ENCODE results near the gene LPAR2. TPM values are rescaled to one million over a fixed set of nuclear protein-coding genes. Genes with fewer than 3 reads are reported as not detected.

Gene LPAR2
- polyA plus RNA-seq, 1 donor (not counting 4 experiments of a cell fraction or from before 2014, with no cell fraction given): 7.3 TPM

DNA sequence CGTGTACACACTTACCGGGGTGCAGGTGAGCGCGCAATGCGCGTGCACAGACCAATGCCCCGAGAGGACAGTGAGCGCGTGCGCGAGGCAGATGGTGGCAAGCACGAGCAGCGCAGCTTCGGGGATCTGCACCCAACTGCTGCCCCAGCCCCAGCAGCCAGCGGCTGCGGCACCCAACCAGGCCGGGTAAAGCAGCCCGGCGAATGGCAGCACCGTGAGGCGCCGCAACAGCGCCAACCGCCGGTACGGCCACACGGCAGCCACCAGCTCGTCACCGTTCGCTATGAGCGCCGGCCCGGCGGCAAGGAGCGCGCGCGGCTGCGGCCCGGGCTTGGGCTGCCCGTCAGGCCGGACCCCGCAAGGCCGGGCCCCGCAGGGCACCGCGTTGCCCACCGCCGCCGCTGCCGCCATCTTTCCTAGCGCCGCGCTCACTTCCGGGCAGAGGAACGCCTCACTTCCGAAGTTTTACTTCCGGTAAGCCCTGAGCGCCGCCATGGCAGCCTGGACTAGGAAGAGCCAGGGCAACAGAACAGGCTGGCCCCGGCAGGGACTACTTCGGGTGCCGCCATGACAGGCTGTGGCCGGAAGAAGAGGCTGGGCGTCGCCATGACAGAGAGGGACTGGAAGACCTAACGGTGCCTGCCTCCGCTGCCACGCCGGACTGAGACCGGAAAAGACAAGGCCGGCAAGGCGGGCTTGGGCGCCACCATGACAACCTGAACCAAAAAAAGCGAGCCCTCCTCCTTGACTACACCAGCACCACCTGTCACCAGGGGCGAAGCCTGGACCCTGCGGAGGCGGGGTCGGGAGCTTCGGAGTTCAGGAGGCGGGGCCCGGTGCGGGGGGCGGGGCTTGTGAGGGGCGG, 35.5 kb upstream of the LPAR2 start, which contains the start of gene ATP13A1:
Gene ATP13A1, minus strand, starts transcription at position 421 of the 865 bp plus-strand sequence. Its CDS starts 10 bp downstream, at position 411.
- peaks cover 10 to 25% of the 10 kb centered on the region in 2 experiments for H3K36me3 ChIP-seq (ENCODE audit: control insufficient read depth in 2 of 2, extremely low read depth in 1 of 2, insufficient read depth in 2 of 2, low read length in 2 of 2)
- H3K9ac ChIP-seq (ENCODE audit: control insufficient read depth, extremely low read depth, insufficient read depth, low read length): peak within 1 kb of the TSS; percentile 86
- peak within 1 kb of the TSS; percentile 57 to 80 (median 79) for H3K4me3 ChIP-seq (ENCODE audit: control insufficient read depth in 2 of 3, extremely low read depth in 1 of 3, insufficient read depth in 2 of 3, low read depth in 1 of 3, low read length in 3 of 3)
- peak; percentile 44 for FAIRE-seq
- H3K27me3 ChIP-seq (ENCODE audit: control insufficient read depth, extremely low read depth, insufficient read depth, low read length): no peaks in the 10 kb centered on the region
- peak in 2 of 3 experiments; percentile 33 to 42 for TF ChIP-seq CTCF (optimal IDR thresholded peaks at IDR 0.05 in 1 of 3, IDR thresholded peaks at IDR 0.05 in 1 of 3, conservative IDR thresholded peaks at IDR 0.05 in 1 of 3; ENCODE audit: extremely low read depth in 1 of 3, insufficient read depth in 2 of 3, low read length in 3 of 3)
- TF ChIP-seq EZH2 (IDR thresholded peaks at IDR 0.05; ENCODE audit: low read length): no peak
- dilution Hi-C loops (cut with MboI; ENCODE audit: extremely low pct_ligation_motif_present, low sequenced_read_pairs): no loop called here
- peaks cover 35% of the 10 kb centered on the region for H3K79me2 ChIP-seq (ENCODE audit: control insufficient read depth, insufficient read depth, low read length)
- peak within 1 kb of the TSS; percentile 96 for H2AFZ ChIP-seq (ENCODE audit: control insufficient read depth, low read length)
- peaks cover 16% of the 10 kb centered on the region for H3K4me1 ChIP-seq (ENCODE audit: control insufficient read depth, extremely low read depth, insufficient read depth, low read length)
- H3K4me2 ChIP-seq (ENCODE audit: control insufficient read depth, extremely low read depth, insufficient read depth, low read depth, low read length): peak within 1 kb of the TSS; percentile 77
- DNase-seq (ENCODE audit: low read depth, low spot score): peak; percentile 69
- H4K20me1 ChIP-seq (ENCODE audit: control insufficient read depth, extremely low read depth, insufficient read depth, low read length): peaks cover 6% of the 10 kb centered on the region
- H3K27ac ChIP-seq (ENCODE audit: control insufficient read depth, insufficient read depth, low read length): peak within 1 kb of the TSS; percentile 85
- H3K9me1 ChIP-seq (ENCODE audit: control insufficient read depth, extremely low read depth, insufficient read depth, low read length): no peaks in the 10 kb centered on the region
- no peaks in the 10 kb centered on the region for H3K9me3 ChIP-seq (ENCODE audit: control insufficient read depth, low read depth, low read length)

DNA sequence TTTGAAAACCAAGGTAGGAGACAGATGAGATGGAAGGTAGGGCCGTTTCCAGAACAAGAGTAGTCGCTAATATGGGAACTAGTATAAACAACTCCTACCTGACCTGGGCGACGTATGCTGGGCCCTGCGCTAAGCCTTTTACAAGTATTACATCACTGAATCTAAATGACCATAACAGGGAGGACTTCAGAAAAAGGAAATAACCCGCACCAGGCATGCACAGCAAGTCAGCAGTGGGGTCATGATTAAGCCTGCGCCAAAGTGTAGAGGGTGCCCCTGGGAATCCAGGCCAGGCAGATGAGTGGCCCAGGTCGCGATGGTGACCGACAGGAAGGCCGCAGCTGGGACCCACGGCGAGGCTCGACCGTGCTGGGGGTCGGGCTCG, 34.8 kb upstream of the LPAR2 start:
- TF ChIP-seq EZH2 (IDR thresholded peaks at IDR 0.05; ENCODE audit: low read length) (no peak), CTCF (optimal IDR thresholded peaks at IDR 0.05 in 1 of 3, IDR thresholded peaks at IDR 0.05 in 1 of 3, conservative IDR thresholded peaks at IDR 0.05 in 1 of 3; ENCODE audit: extremely low read depth in 1 of 3, insufficient read depth in 2 of 3, low read length in 3 of 3) (no peak)
- Histone ChIP-seq H3K4me2 (ENCODE audit: control insufficient read depth, extremely low read depth, insufficient read depth, low read depth, low read length) (peak overlapping the region; percentile 77), H3K4me1 (ENCODE audit: control insufficient read depth, extremely low read depth, insufficient read depth, low read length) (peaks cover 16% of the 10 kb centered on the region), H3K27ac (ENCODE audit: control insufficient read depth, insufficient read depth, low read length) (peak overlapping the region; percentile 85), H3K9me1 (ENCODE audit: control insufficient read depth, extremely low read depth, insufficient read depth, low read length) (no peaks in the 10 kb centered on the region), H3K4me3 (ENCODE audit: control insufficient read depth in 2 of 3, extremely low read depth in 1 of 3, insufficient read depth in 2 of 3, low read depth in 1 of 3, low read length in 3 of 3) (peak overlapping the region; percentile 57 to 80 (median 79)), H3K79me2 (ENCODE audit: control insufficient read depth, insufficient read depth, low read length) (peaks cover 35% of the 10 kb centered on the region), H3K9ac (ENCODE audit: control insufficient read depth, extremely low read depth, insufficient read depth, low read length) (peak overlapping the region; percentile 86), H3K9me3 (ENCODE audit: control insufficient read depth, low read depth, low read length) (no peaks in the 10 kb centered on the region), H2AFZ (ENCODE audit: control insufficient read depth, low read length) (peak overlapping the region; percentile 96), H3K27me3 (ENCODE audit: control insufficient read depth, extremely low read depth, insufficient read depth, low read length) (no peaks in the 10 kb centered on the region), H3K36me3 (ENCODE audit: control insufficient read depth in 2 of 2, extremely low read depth in 1 of 2, insufficient read depth in 2 of 2, low read length in 2 of 2) (peaks cover 16 to 30% of the 10 kb centered on the region in 2 experiments), H4K20me1 (ENCODE audit: control insufficient read depth, extremely low read depth, insufficient read depth, low read length) (peaks cover 6% of the 10 kb centered on the region)
- DNase-seq (ENCODE audit: low read depth, low spot score): no peak
- dilution Hi-C loops (cut with MboI; ENCODE audit: extremely low pct_ligation_motif_present, low sequenced_read_pairs): no loop called here
- FAIRE-seq: no peak

All from keratinocyte (primary cell).